ENCODE measurements around the gene PXDN. TPM values are rescaled to one million over a fixed set of nuclear protein-coding genes. Genes with fewer than 3 reads are reported as not detected.

Gene PXDN
- total RNA-seq, 1 experiment from 2014 or later = 126 TPM

GRCh38 chr2:1601067-1601412, 143.3 kb downstream of the PXDN start:
- no peak for DNase-seq (ENCODE audit: low read depth)

- DNase-seq (ENCODE audit: low read depth) = no peak
These were observed 143.9 kb downstream of the PXDN start for GRCh38 chr2:1600191-1601066.

GRCh38 chr2:1599301-1600085, 144.8 kb downstream of the PXDN start:
- DNase-seq (ENCODE audit: low read depth) = no peak

GRCh38 chr2:1598800-1599199, 145.5 kb downstream of the PXDN start:
- no peak for DNase-seq (ENCODE audit: low read depth)

GRCh38 chr2:1598041-1598710, 146.1 kb downstream of the PXDN start:
- no peak for DNase-seq (ENCODE audit: low read depth)

- DNase-seq (ENCODE audit: low read depth) = no peak
These were observed 149.0 kb downstream of the PXDN start for GRCh38 chr2:1595274-1595673.

GRCh38 chr2:1594373-1595171, 149.7 kb downstream of the PXDN start:
- DNase-seq (ENCODE audit: low read depth) = no peak

- DNase-seq (ENCODE audit: low read depth) = no peak
These were observed 150.3 kb downstream of the PXDN start for GRCh38 chr2:1594123-1594372.

- DNase-seq (ENCODE audit: low read depth) = peak; percentile 78
These were observed 150.8 kb downstream of the PXDN start for GRCh38 chr2:1593371-1594122.

GRCh38 chr2:1591978-1592907, 152.1 kb downstream of the PXDN start:
- DNase-seq (ENCODE audit: low read depth) = no peak

GRCh38 chr2:1591461-1591770, 152.9 kb downstream of the PXDN start:
- DNase-seq (ENCODE audit: low read depth) = no peak

GRCh38 chr2:1590596-1591460, 153.5 kb downstream of the PXDN start:
- no peak for DNase-seq (ENCODE audit: low read depth)

GRCh38 chr2:1588978-1589621, 155.2 kb downstream of the PXDN start:
- DNase-seq (ENCODE audit: low read depth) = no peak

GRCh38 chr2:1588051-1588977, 156.0 kb downstream of the PXDN start:
- DNase-seq (ENCODE audit: low read depth) = no peak

GRCh38 chr2:1586923-1587840, 157.1 kb downstream of the PXDN start:
- no peak for DNase-seq (ENCODE audit: low read depth)

GRCh38 chr2:1586251-1586922, 157.9 kb downstream of the PXDN start:
- DNase-seq (ENCODE audit: low read depth) = no peak
